Measurements from ENCODE around the gene KCNK2.

Gene KCNK2

DNA sequence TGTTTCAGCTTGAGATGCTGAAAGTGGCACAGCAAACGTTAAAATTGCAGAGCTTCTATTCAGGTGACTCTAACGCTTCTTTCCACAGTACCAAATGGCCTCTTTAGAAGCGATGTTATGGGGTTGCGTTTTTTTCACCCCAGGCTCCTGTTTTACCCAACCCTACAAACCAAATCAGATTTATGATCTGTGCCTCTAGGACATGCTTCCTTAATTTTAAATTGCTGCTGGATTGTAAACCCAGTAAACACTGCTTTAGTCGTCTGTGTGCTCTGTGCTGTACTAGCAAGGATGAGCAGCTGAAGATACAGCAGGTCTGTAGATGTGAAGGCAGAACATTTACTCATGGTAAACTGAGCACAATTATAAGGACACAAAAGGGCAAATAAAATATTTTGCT is 13.0 kb downstream of the KCNK2 start:
- DNase-seq (ENCODE audit: low spot score): no peak
- TF ChIP-seq, protein P1, sequence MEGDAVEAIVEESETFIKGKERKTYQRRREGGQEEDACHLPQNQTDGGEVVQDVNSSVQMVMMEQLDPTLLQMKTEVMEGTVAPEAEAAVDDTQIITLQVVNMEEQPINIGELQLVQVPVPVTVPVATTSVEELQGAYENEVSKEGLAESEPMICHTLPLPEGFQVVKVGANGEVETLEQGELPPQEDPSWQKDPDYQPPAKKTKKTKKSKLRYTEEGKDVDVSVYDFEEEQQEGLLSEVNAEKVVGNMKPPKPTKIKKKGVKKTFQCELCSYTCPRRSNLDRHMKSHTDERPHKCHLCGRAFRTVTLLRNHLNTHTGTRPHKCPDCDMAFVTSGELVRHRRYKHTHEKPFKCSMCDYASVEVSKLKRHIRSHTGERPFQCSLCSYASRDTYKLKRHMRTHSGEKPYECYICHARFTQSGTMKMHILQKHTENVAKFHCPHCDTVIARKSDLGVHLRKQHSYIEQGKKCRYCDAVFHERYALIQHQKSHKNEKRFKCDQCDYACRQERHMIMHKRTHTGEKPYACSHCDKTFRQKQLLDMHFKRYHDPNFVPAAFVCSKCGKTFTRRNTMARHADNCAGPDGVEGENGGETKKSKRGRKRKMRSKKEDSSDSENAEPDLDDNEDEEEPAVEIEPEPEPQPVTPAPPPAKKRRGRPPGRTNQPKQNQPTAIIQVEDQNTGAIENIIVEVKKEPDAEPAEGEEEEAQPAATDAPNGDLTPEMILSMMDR (IDR thresholded peaks at IDR 0.05; ENCODE audit: extremely low read depth, missing control alignments): no peak

DNA sequence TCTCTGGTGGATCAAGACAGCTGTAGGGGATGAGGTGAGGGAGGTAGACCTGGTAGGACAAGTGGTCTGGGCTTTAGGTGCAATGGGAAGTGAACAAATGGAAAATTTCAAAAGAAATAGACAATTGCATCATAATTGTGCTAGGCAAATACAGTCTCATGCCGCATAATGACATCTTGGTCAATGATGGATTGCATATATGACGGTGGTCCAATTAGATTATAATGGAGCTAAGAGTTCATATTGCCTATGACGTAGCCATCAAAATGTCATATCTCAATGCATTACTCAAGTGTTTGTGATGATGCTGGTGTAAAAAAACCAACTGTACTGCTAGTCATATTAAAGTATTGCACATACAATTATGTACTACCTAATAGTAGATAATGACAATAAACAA is 19.0 kb downstream of the KCNK2 start:
- TF ChIP-seq, protein P1 (IDR thresholded peaks at IDR 0.05; ENCODE audit: extremely low read depth, missing control alignments): no peak

DNA sequence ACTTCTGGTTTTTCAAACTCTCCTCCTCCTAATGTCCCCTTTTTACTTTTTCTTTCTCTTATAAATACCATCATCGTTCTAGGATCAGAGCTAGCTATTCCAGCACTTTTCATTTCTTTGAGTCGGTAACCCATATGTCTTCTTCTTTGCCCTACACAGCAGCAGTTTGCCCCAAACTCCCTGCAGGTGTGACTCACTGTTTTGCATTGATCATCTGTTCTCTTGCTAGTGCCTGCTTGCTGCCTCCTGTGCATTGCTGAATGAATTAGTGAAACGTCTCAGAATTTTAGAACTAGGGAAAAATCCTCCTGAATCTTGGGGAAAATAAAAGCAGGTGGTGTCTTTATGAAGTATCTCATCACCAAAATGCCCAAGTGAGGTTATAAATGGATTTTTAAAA is 21.7 kb downstream of the KCNK2 start:
- no peak for DNase-seq (ENCODE audit: low spot score)
- TF ChIP-seq, protein P1 (IDR thresholded peaks at IDR 0.05; ENCODE audit: extremely low read depth, missing control alignments): no peak

More for the DNA sequence above, 19.0 kb downstream of the KCNK2 start:
- DNase-seq (ENCODE audit: low spot score): no peak

DNA sequence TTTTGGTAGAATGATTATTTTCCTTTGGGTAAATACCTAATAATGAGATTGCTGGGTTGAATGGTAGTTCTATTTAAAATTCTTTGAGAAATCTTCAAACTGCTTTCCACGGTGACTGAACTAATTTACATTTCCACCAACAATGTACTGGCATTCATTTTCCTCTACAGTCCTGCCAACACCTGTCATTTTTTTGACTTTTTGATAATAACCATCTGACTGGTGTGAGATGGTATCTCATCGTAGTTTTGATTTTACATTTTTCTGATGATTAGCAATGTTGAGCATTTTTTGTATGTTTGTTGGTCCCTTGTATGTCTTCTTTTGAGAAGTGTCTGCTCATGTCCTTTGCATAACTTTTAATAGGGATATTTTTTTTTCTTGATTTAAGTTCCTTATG is 23.5 kb downstream of the KCNK2 start:
- no peak for DNase-seq (ENCODE audit: low spot score)
- TF ChIP-seq, protein P1 (IDR thresholded peaks at IDR 0.05; ENCODE audit: extremely low read depth, missing control alignments): no peak

DNA sequence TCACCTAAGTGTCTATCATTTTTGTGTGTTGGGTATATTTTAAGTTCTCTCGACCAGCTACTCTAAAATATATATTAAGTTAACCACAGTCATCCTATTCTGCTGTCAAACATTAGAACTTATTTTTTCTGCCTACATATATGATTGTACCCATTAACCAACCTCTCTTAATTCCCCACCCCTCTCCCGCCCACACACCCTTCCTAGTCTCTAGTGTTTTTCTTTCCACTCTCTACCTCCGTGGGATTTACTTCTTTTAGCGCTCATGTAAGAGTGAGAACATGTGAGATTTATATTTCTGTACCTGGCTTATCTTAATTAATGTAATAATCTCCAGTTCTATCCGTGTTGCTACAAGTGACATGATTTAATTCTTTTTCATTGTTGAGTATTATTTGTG is 26.6 kb downstream of the KCNK2 start:
- no peak for DNase-seq (ENCODE audit: low spot score)
- TF ChIP-seq, protein P1 (IDR thresholded peaks at IDR 0.05; ENCODE audit: extremely low read depth, missing control alignments): no peak

DNA sequence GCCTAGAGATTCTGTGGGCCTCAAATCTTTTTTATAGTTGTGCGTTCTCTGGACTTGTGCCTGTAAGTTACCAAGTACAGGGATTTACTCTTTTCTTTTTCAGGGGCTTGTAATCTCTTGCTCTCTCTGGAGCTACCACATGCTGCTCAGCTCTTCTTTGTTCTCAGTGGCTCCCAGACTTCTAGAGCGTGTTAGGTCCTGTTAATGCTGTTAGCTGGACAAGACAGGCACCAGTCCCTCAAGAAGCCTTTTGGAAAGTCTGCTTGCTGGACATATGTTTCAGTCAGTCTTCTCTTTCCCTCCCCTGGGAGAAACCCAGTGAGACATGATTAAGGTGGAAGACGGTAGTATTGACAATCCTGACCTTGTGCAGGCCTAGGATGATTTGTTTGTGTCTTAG is 29.4 kb downstream of the KCNK2 start:
- no peak for DNase-seq (ENCODE audit: low spot score)
- TF ChIP-seq, protein P1 (IDR thresholded peaks at IDR 0.05; ENCODE audit: extremely low read depth, missing control alignments): no peak

DNA sequence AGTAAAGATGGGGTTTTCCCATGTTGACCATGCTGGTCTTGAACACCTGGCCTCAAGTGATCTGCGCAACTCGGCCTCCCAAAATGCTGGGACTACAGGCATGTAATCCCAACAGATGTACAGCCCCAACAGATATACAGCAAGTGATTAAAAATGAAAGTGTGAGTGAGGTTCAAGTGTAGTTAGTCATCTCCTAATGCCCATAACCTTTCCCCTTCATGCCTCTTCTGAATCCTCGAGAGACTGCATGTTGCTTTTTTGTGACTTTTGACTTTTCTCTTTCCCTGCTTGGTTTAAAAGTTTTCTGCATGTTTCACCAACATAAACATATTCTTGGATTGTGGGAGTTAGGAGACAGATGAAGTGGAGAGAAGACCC is 31.2 kb downstream of the KCNK2 start:
- no peak for DNase-seq (ENCODE audit: low spot score)
- TF ChIP-seq, protein P1 (IDR thresholded peaks at IDR 0.05; ENCODE audit: extremely low read depth, missing control alignments): no peak
